Adrenal gland (tissue), 12 donors: Measurements from ENCODE around the gene KDM4B. TPM values are rescaled to one million over a fixed set of nuclear protein-coding genes. Genes with fewer than 3 reads are reported as not detected.

ENCODE experiments used
- DNase-seq, 7 donors: peaks; one replicate each; pipeline ENCODE4 v3.0.0-alpha.2; 2019 to 2020
- H3K27ac ChIP-seq, 5 donors: fragments of 200-600 bp; sonication (generic) in 4 of 5; 1 replicate in 3 of 5; 2 replicates in 2 of 5; pipeline versions ENCODE4 v1.5.1 to v1.8.0; 2016 to 2020; ENCODE audit warnings: mild to moderate bottlenecking in 1 of 5
- H3K27me3 ChIP-seq: fragments of 200-600 bp; 2 replicates; pipeline ENCODE4 v1.8.0; 2021
- H3K36me3 ChIP-seq, 2 donors: fragments of 200-600 bp; replicated peaks in 1 of 2; 1 replicate in 1 of 2; 2 replicates in 1 of 2; pipeline versions ENCODE4 v1.5.1 to v1.8.0; 2018 to 2022
- H3K4me1 ChIP-seq, 2 donors: fragments of 200-600 bp; replicated peaks in 1 of 2; 1 replicate in 1 of 2; 2 replicates in 1 of 2; pipeline versions ENCODE4 v1.5.1 to v1.8.0; 2018 to 2021
- H3K4me3 ChIP-seq, 4 donors: fragments of 200-600 bp; sonication (generic) in 3 of 4; one replicate each; pipeline ENCODE4 v1.5.1; 2016 to 2018
- H3K9me3 ChIP-seq, 3 donors: fragments of 200-600 bp; sonication (generic) in 1 of 3; replicated peaks in 1 of 3; 1 replicate in 2 of 3; 2 replicates in 1 of 3; pipeline versions ENCODE4 v1.5.1 to v1.8.0; 2016 to 2021
- POLR2A ChIP-seq, 2 donors: fragments of 450-650 bp; IDR thresholded peaks; one replicate each; pipeline ENCODE4 v1.6.1; 2017; ENCODE audit warnings: antibody characterized with exemption in 2 of 2, mild to moderate bottlenecking in 2 of 2, moderate library complexity in 1 of 2
- WGBS, 4 donors: extraction: QIAGEN DNeasy Blood & Tissue Kit in 2 of 4; methylation state at CpG; one replicate each; pipeline versions ENCODE4 v1.1.5 to v1.1.7; 2013 to 2017; 5-methylcytosine and 5-hydroxymethylcytosine counted together
- intact Hi-C, 2 donors: fragments of 100-400 bp; cut with DNase I; formaldehyde crosslinking; loops; one replicate each; pipeline versions ENCODE4 v1.14.1 to v1.15.0; 2022 to 2023
- polyA plus RNA-seq, 3 donors: library from polyadenylated mRNA; stranded (reverse); fragments of 200-250 nt in 2 of 3; fragments of 350-450 nt in 1 of 3; fragmentation: Illumina TruSeq in 1 of 3; extraction: RNeasy Lipid Tissue Mini Kit (QIAGEN cat#74804) in 1 of 3; gene quantifications; one replicate each; pipeline ENCODE4 v1.2.3, GENCODE V29; 2013 to 2014
- total RNA-seq, 9 donors: library from RNA; depleted of rRNA in 4 of 9; stranded (reverse); fragments of >200 nt in 4 of 9; fragments of 120-200 nt in 1 of 9; fragmentation: NEBNext Ultra II Directional in 1 of 9; extraction: Animal tissue kit (Norgen Biotek cat#: 25700) in 1 of 9; gene quantifications; one replicate each; pipeline versions ENCODE4 v1.1.0 to v1.2.4, GENCODE V29; 2013 to 2023
- TF ChIP-seq, protein P1 (sequence below), 6 experiments: fragments of 450-650 bp in 4 of 6; fragments of 200-600 bp in 2 of 6; sonication (generic) in 1 of 6; IDR thresholded peaks; 1 replicate in 5 of 6; 2 replicates in 1 of 6; pipeline versions ENCODE4 v1.5.1 to v1.8.0; 2016 to 2021; ENCODE audit warnings: antibody characterized with exemption in 6 of 6, mild to moderate bottlenecking in 2 of 6, moderate library complexity in 1 of 6
- donor health status: healthy with polysubstance abuse.
- donor health status: Bipolar disorder and iron deficiency.
- donor health status: DM: yes; HTN: yes; CAD: no.
- donor health status: DM: no; HTN: no; CAD: no.
- donor health status: DM: no; HTN: no; CAD: no.
- donor health status: DM: yes; HTN: yes; CAD: no.

Gene KDM4B
- total and polyA plus RNA-seq, 12 donors, result 9.8 to 65.1 (median 39.9) TPM

DNA sequence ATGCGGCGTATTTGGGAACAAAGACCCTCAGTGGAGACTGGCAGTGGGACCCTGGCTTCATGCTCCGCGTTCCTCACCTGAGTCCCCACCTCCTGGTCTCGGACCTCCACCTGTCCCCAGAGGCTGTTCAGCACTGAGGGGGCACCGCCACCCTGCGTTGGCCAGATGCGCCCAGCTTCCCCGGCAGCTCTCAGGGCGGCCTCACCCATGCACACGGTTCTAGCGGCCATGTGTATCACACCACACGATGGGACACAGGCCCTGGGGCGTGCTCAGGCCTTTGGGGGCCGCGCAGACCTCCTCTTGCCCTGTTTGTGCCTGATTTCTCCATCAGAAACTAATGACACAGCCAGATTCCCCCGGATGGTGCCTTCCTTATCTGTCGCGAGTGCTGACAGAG lies 138.1 kb downstream of the KDM4B start:
- intact Hi-C loops, result no loop called here
- no peak overlapping the region for H3K4me3 ChIP-seq
- H3K36me3 ChIP-seq, result peaks cover 0 to 7% of the 10 kb centered on the region in 2 donors
- H3K27ac ChIP-seq, result no peak overlapping the region
- WGBS, 4 donors, result 94 to 100% (median 94%) methylated on average over 2 to 19 of the region's 19 CpGs
- TF ChIP-seq, protein P1, sequence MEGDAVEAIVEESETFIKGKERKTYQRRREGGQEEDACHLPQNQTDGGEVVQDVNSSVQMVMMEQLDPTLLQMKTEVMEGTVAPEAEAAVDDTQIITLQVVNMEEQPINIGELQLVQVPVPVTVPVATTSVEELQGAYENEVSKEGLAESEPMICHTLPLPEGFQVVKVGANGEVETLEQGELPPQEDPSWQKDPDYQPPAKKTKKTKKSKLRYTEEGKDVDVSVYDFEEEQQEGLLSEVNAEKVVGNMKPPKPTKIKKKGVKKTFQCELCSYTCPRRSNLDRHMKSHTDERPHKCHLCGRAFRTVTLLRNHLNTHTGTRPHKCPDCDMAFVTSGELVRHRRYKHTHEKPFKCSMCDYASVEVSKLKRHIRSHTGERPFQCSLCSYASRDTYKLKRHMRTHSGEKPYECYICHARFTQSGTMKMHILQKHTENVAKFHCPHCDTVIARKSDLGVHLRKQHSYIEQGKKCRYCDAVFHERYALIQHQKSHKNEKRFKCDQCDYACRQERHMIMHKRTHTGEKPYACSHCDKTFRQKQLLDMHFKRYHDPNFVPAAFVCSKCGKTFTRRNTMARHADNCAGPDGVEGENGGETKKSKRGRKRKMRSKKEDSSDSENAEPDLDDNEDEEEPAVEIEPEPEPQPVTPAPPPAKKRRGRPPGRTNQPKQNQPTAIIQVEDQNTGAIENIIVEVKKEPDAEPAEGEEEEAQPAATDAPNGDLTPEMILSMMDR (IDR thresholded peaks at IDR 0.05), result no peak
- no peak for TF ChIP-seq POLR2A (IDR thresholded peaks at IDR 0.05)
- no peak for DNase-seq
- no peaks in the 10 kb centered on the region for H3K9me3 ChIP-seq
- H3K27me3 ChIP-seq, result no peaks in the 10 kb centered on the region
- peaks cover 21 to 28% of the 10 kb centered on the region in 2 donors for H3K4me1 ChIP-seq

DNA sequence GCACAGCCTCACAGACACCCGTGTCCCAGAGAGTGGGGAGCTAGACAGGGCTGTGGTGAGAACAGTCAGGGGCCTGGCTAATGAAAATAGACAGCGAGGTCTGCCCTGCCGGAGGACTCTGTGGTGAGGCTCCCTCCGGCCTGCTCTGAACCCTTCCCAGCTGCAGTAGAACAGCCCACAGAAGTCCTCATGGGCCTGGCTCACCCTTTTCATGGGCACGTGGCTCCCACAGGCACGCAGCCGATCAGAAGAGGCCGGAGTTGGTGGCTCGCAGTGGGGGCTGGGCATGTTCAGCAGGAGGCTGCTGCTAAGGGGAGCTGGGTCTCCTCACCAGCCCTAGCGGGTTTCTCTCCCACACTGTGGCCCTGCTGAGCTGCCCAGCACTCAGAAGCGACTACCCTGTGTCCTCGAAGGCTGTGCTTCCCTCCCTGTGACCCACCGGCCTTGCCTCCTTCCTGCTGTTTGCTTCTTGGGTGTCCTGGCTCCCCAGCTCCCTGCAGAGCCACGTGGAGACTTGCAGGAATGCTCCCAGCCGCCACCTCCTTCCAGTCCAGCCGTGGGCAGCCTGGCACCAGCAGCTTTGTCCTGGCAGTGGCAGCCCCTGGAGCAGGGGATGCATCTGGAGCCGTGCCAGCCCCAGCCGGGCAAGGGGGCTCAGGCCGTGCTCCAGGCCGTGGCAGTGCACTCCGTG lies 138.7 kb downstream of the KDM4B start:
- intact Hi-C loops, result no loop called here

DNA sequence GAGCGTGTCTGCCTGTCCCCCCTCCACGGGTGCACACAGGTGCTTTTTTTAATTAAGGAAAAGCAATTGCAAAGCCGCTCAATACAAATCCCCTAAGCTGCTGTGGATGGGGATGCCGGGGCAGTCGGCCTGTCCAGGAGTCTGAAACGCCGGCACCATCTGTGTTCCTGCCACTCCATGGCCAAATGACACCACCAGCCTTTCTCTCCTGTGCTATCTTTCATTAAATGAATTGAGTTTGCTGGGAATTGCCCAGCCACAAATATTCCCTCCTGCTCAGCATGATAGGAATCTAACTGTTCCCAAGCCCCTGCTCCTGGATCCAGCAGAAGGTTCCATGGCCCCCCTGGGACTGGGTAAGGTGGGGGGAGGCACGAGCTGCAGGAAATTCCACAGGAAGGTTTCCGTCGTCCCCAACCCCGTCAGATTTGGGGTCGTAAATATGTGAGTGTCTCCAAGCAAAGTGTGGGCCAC lies 139.2 kb downstream of the KDM4B start:
- WGBS, 4 donors, result 83 to 90% (median 85%) methylated on average over 10 to 12 of the region's 12 CpGs
- TF ChIP-seq POLR2A (IDR thresholded peaks at IDR 0.05), result no peak
- TF ChIP-seq, protein P1 (IDR thresholded peaks at IDR 0.05), result no peak
- Histone ChIP-seq H3K36me3 (peaks cover 0 to 8% of the 10 kb centered on the region in 2 donors), H3K4me1 (peaks cover 24 to 31% of the 10 kb centered on the region in 2 donors), H3K9me3 (no peaks in the 10 kb centered on the region), H3K27ac (no peak overlapping the region), H3K27me3 (no peaks in the 10 kb centered on the region), H3K4me3 (no peak overlapping the region)
- DNase-seq, result no peak
- intact Hi-C loops, result no loop called here

More for the DNA sequence above, 138.7 kb downstream of the KDM4B start:
- peaks cover 24 to 31% of the 10 kb centered on the region in 2 donors for H3K4me1 ChIP-seq
- WGBS, 4 donors, result 79 to 88% (median 82%) methylated on average over 7 to 21 of the region's 21 CpGs
- no peak for DNase-seq
- H3K36me3 ChIP-seq, result peaks cover 0 to 8% of the 10 kb centered on the region in 2 donors
- no peaks in the 10 kb centered on the region for H3K9me3 ChIP-seq
- TF ChIP-seq, protein P1 (IDR thresholded peaks at IDR 0.05), result no peak
- TF ChIP-seq POLR2A (IDR thresholded peaks at IDR 0.05), result no peak
- no peak overlapping the region for H3K4me3 ChIP-seq
- no peaks in the 10 kb centered on the region for H3K27me3 ChIP-seq
- no peak overlapping the region for H3K27ac ChIP-seq

DNA sequence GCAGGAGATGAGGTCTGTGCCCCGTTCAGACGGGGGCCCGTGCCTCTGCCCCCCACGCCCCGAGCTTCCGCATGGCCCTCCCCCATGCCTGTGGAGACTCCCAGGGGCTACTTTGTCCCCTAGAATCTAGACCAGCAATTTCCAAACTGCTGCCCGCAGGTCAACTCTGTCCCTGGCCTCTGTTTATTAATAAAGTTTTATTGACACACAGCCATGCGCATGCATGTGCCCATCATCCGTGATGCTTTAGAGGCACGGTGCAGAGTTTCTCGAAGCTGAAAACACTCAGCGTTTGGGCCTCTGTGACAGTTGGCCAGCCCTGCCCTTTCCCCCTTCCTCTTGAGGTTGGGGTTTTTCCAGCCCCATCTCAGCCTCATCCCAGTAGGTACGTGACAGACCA lies 140.0 kb downstream of the KDM4B start:
- no peak for DNase-seq
- Histone ChIP-seq H3K9me3 (no peaks in the 10 kb centered on the region), H3K4me3 (no peak overlapping the region), H3K36me3 (peaks cover 0 to 8% of the 10 kb centered on the region in 2 donors), H3K27ac (no peak overlapping the region), H3K27me3 (no peaks in the 10 kb centered on the region), H3K4me1 (peaks cover 18 to 27% of the 10 kb centered on the region in 2 donors)
- intact Hi-C loops, result no loop called here
- TF ChIP-seq, protein P1 (IDR thresholded peaks at IDR 0.05), result no peak
- TF ChIP-seq POLR2A (IDR thresholded peaks at IDR 0.05), result no peak
- WGBS, 4 donors, result 96 to 98% (median 97%) methylated on average over 13 of the region's 13 CpGs
